Glutamatergic neuron (in vitro differentiated cells): ENCODE measurements around the gene FHOD3. TPM values are rescaled to one million over a fixed set of nuclear protein-coding genes. Genes with fewer than 3 reads are reported as not detected.
"Not testable (repeated sequence)": the region's sequence is repeated elsewhere in the genome, so short reads cannot be mapped to it uniquely, and the experiment has no call there.

Experiments used
- DNase-seq: peaks from one replicate; pipeline ENCODE4 v3.0.0; 2022
- H3K27ac Mint-ChIP-seq: one replicate; pipeline ENCODE4 v1.8.0; 2020; ENCODE audit warnings: mild to moderate bottlenecking, mixed read lengths, inconsistent platforms; ENCODE audit not compliant: unreplicated experiment
- H3K27me3 Mint-ChIP-seq: one replicate; pipeline ENCODE4 v1.8.0; 2020; ENCODE audit warnings: mild to moderate bottlenecking, moderate library complexity, mixed read lengths, inconsistent platforms; ENCODE audit not compliant: unreplicated experiment
- H3K36me3 Mint-ChIP-seq: one replicate; pipeline ENCODE4 v1.8.0; 2020; ENCODE audit warnings: mild to moderate bottlenecking, mixed read lengths, inconsistent platforms; ENCODE audit not compliant: unreplicated experiment
- H3K4me1 Mint-ChIP-seq: one replicate; pipeline ENCODE4 v1.8.0; 2020; ENCODE audit warnings: mild to moderate bottlenecking, low read depth, mixed read lengths, inconsistent platforms; ENCODE audit not compliant: unreplicated experiment
- H3K4me3 Mint-ChIP-seq: one replicate; pipeline ENCODE4 v1.8.0; 2020; ENCODE audit warnings: mild to moderate bottlenecking, mixed read lengths, inconsistent platforms; ENCODE audit not compliant: unreplicated experiment
- H3K9me3 Mint-ChIP-seq: one replicate; pipeline ENCODE4 v1.8.0; 2020; ENCODE audit warnings: mild to moderate bottlenecking, moderate library complexity, mixed read lengths, inconsistent platforms; ENCODE audit not compliant: unreplicated experiment
- total RNA-seq: library from RNA; stranded (reverse); fragmentation: NEBNext Ultra II Directional; extraction: Animal tissue kit (Norgen Biotek cat#: 25700); gene quantifications from one replicate; pipeline ENCODE4 v1.2.1, GENCODE V29; 2021; ENCODE audit not compliant: unreplicated experiment
- TF ChIP-seq, protein P1 (sequence below): fragments of 200-600 bp; sonication (generic); IDR thresholded peaks from one replicate; pipeline ENCODE4 v1.5.0; 2021; ENCODE audit not compliant: partially characterized antibody, unreplicated experiment

Gene FHOD3
- total RNA-seq, 1 donor from 2014 or later, result 21.2 TPM

DNA sequence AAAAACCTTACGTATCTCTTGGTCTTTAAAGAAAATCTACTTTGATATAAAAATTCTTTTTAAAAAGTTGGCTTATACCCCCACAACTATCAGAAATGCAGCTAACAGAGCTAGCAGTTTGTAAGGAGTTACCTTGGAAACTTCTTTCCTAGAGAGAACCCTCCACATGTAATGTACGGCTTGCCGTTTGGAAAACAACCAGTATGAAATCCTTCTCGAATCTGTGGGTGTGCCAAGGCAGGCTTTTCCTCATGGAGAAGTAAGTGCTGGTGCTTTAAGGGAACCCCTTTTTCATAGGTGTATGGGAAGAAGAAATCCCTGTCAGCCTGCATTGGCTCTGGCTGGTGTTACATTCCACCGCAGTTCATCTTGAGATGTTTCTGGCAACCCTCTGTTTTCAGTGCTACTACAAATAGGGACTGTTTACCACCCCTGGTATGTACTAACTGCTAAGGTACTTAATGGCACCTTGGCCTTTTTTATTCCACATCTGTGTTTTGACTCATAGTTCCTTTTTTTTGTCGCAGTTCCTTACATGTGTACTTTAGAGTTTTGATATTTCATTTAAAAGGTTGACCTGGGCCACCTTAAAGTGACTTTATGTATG, 248.4 kb downstream of the FHOD3 start:
- peaks cover 8% of the 10 kb centered on the region for H3K4me1 Mint-ChIP-seq
- TF ChIP-seq, protein P1, sequence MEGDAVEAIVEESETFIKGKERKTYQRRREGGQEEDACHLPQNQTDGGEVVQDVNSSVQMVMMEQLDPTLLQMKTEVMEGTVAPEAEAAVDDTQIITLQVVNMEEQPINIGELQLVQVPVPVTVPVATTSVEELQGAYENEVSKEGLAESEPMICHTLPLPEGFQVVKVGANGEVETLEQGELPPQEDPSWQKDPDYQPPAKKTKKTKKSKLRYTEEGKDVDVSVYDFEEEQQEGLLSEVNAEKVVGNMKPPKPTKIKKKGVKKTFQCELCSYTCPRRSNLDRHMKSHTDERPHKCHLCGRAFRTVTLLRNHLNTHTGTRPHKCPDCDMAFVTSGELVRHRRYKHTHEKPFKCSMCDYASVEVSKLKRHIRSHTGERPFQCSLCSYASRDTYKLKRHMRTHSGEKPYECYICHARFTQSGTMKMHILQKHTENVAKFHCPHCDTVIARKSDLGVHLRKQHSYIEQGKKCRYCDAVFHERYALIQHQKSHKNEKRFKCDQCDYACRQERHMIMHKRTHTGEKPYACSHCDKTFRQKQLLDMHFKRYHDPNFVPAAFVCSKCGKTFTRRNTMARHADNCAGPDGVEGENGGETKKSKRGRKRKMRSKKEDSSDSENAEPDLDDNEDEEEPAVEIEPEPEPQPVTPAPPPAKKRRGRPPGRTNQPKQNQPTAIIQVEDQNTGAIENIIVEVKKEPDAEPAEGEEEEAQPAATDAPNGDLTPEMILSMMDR, result no peak
- peaks cover 3% of the 10 kb centered on the region for H3K27me3 Mint-ChIP-seq
- DNase-seq, result no peak
- H3K27ac Mint-ChIP-seq, result no peak overlapping the region
- H3K4me3 Mint-ChIP-seq, result no peak overlapping the region
- no peaks in the 10 kb centered on the region for H3K36me3 Mint-ChIP-seq
- no peaks in the 10 kb centered on the region for H3K9me3 Mint-ChIP-seq

DNA sequence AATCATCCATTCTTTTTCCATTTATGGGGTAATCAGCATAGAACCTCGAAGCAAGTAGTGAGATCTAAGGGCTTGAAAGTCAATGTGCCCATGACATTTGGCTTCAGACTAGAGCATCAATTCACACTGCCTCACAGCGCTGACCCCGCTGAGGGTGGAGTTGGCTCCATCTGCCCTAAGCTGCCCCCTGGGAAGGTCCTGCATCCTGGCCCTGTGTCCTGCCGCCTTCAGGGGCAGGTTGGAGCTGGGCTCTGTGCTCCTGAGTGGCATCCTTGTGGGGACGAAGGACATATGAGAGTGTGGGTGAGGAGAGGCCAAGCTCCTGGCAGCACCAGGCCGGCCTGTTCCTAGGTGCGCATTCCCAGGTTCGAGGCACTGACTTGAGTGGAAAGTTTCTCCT, 249.4 kb downstream of the FHOD3 start:
- Mint-ChIP-seq H3K9me3 (peaks cover 2% of the 10 kb centered on the region), H3K4me3 (no peak overlapping the region), H3K27me3 (peaks cover 3% of the 10 kb centered on the region), H3K36me3 (no peaks in the 10 kb centered on the region), H3K4me1 (peaks cover 8% of the 10 kb centered on the region), H3K27ac (no peak overlapping the region)
- TF ChIP-seq, protein P1, result no peak
- DNase-seq, result no peak

DNA sequence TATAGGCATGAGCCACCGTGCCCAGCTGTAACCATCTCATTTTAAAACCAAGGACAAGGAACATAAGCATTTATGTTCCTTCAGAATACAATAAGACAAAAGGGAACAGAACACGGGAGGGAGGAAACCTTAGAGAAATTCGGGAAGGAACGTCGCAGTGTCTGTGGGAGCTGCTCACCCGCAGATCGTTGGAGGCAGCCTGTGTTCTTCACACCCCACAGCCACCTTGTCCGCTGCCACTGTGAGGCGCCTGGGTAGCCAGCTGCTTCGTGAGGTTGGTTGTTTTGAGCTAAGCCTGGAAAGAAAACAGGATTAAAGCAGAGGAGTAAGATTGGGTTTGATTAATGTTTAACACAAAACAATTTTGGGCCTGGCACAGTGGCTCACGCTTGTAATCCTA, 250.0 kb downstream of the FHOD3 start:
- TF ChIP-seq, protein P1, result no peak
- H3K4me3 Mint-ChIP-seq, result no peak overlapping the region
- no peaks in the 10 kb centered on the region for H3K36me3 Mint-ChIP-seq
- H3K27me3 Mint-ChIP-seq, result peaks cover 3% of the 10 kb centered on the region
- DNase-seq, result no peak
- peaks cover 8% of the 10 kb centered on the region for H3K4me1 Mint-ChIP-seq
- H3K27ac Mint-ChIP-seq, result no peak overlapping the region
- H3K9me3 Mint-ChIP-seq, result peaks cover 4% of the 10 kb centered on the region

DNA sequence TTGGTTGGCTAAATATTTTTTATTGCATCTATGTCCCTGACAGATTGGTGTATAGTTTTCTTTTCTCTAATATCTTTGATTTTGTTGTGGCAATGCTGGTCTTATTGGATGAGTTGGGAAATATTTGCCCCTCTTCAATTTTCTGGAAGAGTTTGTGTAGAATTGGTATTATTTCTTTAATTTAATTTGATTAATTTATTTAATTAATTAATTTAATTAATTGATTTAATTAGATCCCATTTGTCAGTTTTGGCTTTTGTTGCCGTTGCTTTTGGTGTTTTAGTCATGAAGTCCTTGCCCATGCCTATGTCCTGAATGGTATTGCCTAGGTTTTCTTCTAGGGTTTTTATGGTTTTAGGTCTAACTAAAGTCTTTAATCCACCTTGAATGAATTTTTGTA, 253.8 kb downstream of the FHOD3 start:
- not testable (repeated sequence) for H3K27ac Mint-ChIP-seq, H3K36me3 Mint-ChIP-seq, H3K27me3 Mint-ChIP-seq, DNase-seq, H3K4me3 Mint-ChIP-seq, H3K4me1 Mint-ChIP-seq, H3K9me3 Mint-ChIP-seq

DNA sequence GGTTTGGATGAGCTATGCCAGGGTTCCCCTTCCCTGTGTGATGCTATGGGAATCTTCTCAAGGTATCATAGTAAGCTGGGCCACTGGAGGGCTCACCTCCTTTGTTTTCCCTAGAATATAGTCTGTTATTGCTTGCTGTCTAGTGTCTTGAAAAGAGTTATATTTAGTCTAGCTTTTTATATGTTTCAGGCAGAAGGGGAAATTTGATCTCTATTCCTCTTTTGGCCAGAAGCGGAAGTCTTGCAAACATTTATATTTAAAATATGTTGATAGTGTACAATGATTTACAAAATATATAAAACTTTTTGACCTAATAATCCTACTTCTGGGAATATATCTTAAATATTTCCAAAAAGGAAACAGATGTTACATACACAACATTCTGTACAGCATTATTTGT, 260.7 kb downstream of the FHOD3 start:
- TF ChIP-seq, protein P1, result no peak
- Mint-ChIP-seq H3K4me3 (no peak overlapping the region), H3K27me3 (no peaks in the 10 kb centered on the region), H3K4me1 (no peaks in the 10 kb centered on the region), H3K27ac (no peak overlapping the region), H3K9me3 (peaks cover 2% of the 10 kb centered on the region), H3K36me3 (peaks cover 5% of the 10 kb centered on the region)
- no peak for DNase-seq
